Endometrial microvascular endothelial cells (primary cell): Measurements from ENCODE around the gene CTNNB1. TPM values are rescaled to one million over a fixed set of nuclear protein-coding genes. Genes with fewer than 3 reads are reported as not detected.

Experiments
- in situ Hi-C: cut with HindIII; loops from 2 replicates; pipeline ENCODE4 v1.10.0; 2017; ENCODE audit warnings: low sequenced_read_pairs, low pct_unique_long_range_greater_than_20kb; ENCODE audit errors: inconsistent ontology term
- total RNA-seq: library from RNA; depleted of rRNA; stranded (reverse); fragments of >200 nt; gene quantifications from one replicate; pipeline ENCODE4 v1.2.3, GENCODE V29; 2015; ENCODE audit errors: inconsistent ontology term

The CTNNB1 gene
- total RNA-seq, 1 donor from 2014 or later, result 426 TPM

DNA sequence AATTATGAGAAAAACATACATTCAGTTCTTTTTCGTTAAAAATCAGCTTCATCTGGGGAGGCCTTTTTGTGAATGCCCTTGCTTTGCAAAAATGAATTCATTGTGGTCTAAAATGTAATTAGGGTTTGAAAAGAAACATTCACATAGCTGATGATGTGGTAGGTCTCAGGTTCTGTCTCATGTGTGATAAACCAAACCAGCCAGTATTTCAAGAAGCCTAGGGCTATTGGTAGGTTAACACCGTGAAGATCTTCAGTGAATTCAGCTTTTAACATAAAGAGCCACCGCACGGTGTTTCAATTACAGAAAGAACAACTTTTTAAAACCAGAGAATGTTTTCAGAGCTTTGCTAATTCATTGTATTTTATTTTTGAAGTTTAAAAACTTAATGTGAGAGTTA is 41.9 kb downstream of the CTNNB1 start:
- in situ Hi-C loops, result loop anchor here (25.0 kb wide), 1 partner anchor 654 kb away; no protein-coding TSS in a partner anchor

- in situ Hi-C loops, result loop anchor here (25.0 kb wide), 1 partner anchor 655 kb away; no protein-coding TSS in a partner anchor
Measured at GRCh38 chr3:41241800-41242571, 42.7 kb downstream of the CTNNB1 start.

DNA sequence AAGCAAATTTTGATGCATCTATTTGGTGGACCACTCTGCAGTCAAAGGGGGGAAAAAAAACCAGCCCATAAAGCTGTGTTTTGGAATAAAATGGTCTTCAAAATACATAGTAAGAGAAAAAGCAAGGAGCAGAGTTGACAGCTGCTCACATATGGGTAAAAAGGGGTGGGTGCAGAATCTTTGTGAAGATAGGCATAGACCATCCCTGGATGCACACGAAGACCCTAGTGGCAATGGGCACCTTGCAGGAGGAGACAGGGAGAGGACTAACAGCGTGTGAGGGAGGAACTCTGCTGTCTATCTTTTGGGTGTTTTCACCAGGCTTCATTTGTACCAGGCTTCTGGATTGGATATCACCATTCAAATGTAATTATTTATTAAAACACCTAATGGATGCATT is 43.9 kb downstream of the CTNNB1 start:
- in situ Hi-C loops, result loop anchor here (25.0 kb wide), 1 partner anchor 656 kb away; no protein-coding TSS in a partner anchor

- in situ Hi-C loops, result loop anchor here (25.0 kb wide), 1 partner anchor 657 kb away; no protein-coding TSS in a partner anchor
Measured at GRCh38 chr3:41244620-41245336, 45.5 kb downstream of the CTNNB1 start.

- in situ Hi-C loops, result loop anchor here (25.0 kb wide), 1 partner anchor 660 kb away; no protein-coding TSS in a partner anchor
Measured at GRCh38 chr3:41247055-41248004, 48.0 kb downstream of the CTNNB1 start.

DNA sequence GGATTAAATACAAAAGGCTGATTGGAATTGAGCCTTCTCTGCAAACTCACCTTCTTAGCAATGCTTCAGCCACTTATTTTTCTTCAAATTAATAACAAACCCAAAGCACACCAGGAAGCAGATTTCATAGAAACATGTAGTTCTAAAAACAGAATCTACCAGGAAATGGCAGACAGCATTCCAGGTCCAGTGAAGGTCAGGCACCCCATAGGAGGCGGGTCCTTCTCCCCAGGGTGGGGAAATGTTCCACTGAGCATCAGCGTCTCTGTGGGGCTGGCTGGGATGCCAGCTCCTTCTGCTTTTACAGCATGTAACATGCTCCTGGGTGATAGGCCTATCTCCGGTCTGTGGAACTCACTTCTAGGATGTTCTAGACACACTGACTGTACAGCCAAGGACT is 49.2 kb downstream of the CTNNB1 start:
- in situ Hi-C loops, result loop anchor here (25.0 kb wide), 1 partner anchor 661 kb away; no protein-coding TSS in a partner anchor

DNA sequence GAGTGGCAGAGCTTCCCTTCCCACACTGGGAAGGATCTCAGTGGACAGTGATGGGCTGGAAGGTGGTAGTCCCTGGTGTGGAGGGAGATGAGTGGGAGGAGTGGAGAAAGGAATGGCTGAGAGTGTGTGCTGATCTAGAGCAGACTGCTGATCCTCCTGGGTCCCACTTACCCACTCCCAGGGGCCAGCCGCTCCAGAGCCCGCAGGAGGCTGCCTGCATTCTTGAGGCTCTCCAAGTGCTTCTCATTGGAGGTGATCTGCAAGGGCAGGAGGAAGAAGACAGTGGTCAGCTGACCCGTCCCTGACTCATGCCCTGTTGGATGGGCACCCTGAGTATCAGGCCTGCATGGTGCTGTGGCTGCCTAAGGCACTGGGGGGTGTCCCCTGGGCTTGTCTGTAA is 50.0 kb downstream of the CTNNB1 start:
- in situ Hi-C loops, result loop anchor here (25.0 kb wide), 1 partner anchor 662 kb away; no protein-coding TSS in a partner anchor

DNA sequence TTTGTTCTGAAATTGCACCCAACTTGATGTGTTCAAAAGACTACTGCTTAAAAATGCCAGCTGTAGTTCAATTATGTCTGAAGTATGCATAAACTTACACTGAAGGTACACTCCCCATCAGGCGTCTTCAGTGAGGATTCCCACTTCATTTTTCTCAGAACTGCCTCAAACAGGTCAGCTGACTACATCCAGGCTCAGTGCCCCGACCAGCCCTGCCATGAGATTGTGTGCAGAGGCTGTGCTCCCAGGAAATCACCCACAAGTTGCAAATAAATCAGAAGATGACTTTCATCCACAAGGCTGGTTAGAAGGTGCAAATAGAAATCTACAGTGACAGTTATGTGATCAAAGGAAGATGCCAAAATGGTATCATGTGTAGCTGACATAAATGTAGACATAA is 51.5 kb downstream of the CTNNB1 start:
- in situ Hi-C loops, result no loop called here

DNA sequence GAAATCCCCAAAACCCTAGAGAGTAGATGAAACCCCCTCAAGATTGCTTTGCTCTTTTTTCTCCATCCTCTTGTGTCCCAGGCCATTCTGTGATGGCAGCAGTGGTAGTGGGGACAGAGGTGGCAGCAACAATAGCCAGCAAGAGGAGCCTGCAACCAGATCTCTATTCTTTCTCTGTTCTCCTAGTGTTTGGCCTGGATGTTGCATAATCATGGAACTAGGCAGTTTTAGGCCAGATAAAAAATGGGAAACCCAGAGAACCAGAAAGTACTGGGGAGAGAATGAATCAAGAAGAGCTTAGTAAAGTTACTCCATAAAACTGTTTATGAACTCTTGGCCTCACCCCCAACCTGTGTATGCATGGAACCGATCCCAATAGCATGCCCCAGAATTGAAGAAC is 52.3 kb downstream of the CTNNB1 start:
- in situ Hi-C loops, result no loop called here

GRCh38 chr3:41258239-41258800 is 59.0 kb downstream of the CTNNB1 start:
- in situ Hi-C loops, result no loop called here

DNA sequence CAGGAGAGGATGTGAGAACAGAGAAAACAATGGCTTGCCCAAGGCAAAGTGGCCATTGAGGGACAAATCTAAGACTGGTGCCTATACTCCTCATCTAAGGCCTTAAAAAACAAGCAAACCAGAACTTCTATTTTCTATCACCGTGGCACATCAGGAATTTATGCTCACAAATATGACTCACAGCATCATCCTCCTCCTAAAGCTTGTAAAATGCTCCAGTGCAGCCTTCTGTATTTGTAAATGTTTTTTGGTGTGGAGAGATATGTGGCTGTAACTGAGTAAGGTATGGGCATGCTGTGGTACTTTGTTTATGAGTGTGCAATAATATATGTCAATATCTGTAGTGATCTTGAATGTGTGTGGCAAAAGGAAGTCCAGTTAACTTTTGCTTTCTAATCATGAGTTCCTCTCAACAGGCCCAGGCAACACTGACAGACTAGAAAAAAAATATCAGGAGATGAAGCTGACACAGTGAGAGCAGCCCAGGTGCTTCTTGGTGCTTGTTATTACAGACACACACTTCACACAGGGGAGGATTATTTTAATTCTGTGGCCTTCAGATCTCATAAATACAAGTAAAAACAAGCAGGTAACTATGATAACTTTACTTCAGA is 60.3 kb downstream of the CTNNB1 start:
- in situ Hi-C loops, result no loop called here

DNA sequence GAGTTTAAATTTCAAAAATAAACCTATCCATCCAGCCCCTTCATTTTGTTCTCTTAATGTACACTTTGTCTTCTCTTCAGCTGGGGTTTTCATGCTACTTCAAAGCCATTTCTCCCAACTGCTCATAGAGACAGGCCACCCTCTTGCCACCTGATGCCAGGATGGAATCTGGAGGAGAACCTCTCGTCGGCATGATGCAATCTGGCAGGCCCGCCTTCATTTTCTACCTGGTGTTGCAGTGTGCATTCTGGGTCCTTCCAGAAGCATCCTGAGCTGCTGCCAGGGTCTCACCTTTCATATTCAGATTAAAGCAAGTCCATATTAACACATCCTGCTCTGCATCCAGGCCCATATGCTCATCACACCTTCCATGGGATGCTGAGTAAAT is 60.8 kb downstream of the CTNNB1 start:
- in situ Hi-C loops, result no loop called here

DNA sequence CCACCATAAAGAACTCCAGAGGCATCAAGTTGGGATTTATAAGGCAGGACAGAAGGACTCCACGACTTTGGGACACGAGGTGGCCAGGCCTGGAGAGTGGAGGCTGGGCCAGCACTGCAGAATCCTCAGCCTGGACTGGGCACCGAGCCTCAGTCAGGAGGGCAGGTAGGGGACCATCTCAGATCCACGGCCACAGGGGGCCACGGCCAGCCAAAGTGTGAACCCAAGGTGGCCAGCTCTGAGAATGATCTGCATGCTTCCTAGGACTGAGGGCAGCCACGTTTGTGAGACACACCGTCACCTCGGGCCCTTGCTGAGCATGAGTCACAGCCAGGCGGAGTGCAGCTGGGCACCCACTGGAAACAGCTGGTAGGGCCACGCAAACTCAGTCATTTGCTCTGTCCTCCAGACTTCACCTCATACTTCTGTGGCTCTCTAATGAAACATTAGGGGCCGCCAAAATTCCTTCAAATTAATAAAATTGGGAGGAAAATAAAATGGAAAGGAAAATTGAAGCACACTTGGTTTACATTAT is 65.8 kb downstream of the CTNNB1 start:
- in situ Hi-C loops, result no loop called here

DNA sequence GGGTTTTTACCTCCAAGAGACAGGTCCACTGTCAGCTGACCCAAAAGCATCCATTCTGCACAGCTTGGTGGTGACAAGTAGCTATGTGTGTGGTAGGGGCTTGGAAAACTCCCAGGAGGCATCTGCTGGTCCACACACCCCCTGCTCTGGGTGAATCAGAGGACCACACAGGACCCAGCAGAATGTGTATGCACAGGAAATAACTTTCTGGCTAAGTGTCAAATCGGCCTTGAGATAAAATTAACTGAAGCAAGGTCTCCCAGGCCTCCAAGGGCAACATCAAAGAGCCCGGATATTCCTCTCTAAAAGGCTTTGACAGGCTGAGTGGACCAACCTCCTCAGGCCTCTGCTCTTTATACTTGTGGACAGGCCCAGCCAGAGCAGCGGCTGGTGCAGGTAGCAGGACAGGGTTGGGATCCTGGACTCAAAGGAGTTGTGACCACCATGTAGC is 66.5 kb downstream of the CTNNB1 start:
- in situ Hi-C loops, result no loop called here

- in situ Hi-C loops, result no loop called here
Measured at GRCh38 chr3:41267975-41268640, 68.8 kb downstream of the CTNNB1 start.

GRCh38 chr3:41272667-41273066 is 73.4 kb downstream of the CTNNB1 start:
- in situ Hi-C loops, result no loop called here

DNA sequence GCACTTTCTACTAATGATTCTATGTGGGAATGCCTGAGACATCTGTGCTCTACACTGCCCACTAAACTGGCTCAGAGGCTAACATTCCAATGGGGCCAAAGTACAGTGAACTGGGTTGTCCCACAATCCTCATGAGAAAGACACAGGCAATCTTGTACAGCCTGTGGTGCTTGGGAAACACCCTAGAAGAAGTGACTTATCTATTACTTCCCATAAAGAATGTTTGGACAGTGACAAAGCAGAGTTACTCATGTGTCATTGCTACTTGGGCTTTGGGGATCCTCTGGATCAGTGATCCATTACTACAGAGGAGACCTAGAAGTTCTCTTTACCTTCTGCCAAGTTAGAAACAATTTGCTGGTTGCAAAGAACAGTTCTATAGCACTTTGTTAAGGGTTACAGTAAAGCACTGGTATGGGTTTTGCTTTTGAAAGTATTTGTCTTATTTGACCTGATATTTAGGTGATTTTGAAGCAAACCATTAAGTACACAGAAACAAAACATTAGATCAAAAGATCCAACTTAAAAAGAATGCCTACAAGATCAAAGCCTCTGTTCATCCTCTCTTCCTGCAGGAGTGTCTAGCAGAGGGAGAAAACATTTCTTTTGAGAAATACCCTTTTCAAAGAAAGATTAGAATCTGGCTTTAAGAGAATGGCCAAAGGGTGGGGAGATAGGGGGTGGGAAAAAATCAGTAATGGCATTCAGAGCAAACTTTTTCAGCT is 75.8 kb downstream of the CTNNB1 start:
- in situ Hi-C loops, result no loop called here
